HepG2 (cell line): ENCODE data around the gene M1AP. TPM values are rescaled to one million over a fixed set of nuclear protein-coding genes. Genes with fewer than 3 reads are reported as not detected.

Source experiments
- ATAC-seq: fragments of 200-7000 bp; cut with Tn5 transposase; 3 replicates; pipeline ENCODE4 v1.9.1; 2020; ENCODE audit warnings: mild to moderate bottlenecking, moderate library complexity
- BruUV-seq: library from RNA; stranded (reverse); fragments of 400-500 nt; replicated peaks from 2 replicates; lab custom pipeline; 2021; lab: Mats Ljungman, UMichigan
- CTCF ChIA-PET: fragments of 300-600 bp; formaldehyde crosslinking; extraction: SDS; loops from one replicate; lab custom pipeline; 2021; ENCODE audit warnings: low total read pairs, inconsistent platforms, low intra/inter-chr PET ratio; lab: Yijun Ruan, JAX
- POLR2A ChIA-PET: fragments of 350-600 bp; sonication (Branson Sonifier 250); formaldehyde crosslinking; loops from one replicate; lab custom pipeline; 2020; ENCODE audit warnings: antibody characterized with exemption, inconsistent platforms; lab: Yijun Ruan, JAX
- DNase-seq: peaks from one replicate; pipeline ENCODE4 v3.0.0-alpha.2; 2015; ENCODE audit warnings: low spot score
- FAIRE-seq: peaks from 3 replicates; lab custom pipeline; 2011; peaks lifted over from hg19 to GRCh38; lab: Jason Lieb, UNC
- H2AFZ ChIP-seq: one replicate; pipeline ENCODE4 v1.6.1; 2011; ENCODE audit warnings: low read length, inconsistent platforms
- H3K27ac ChIP-seq: fragments of 300-600 bp; 3 replicates; pipeline ENCODE4 v1.8.0; 2011; ENCODE audit warnings: mixed run types, mild to moderate bottlenecking, mixed read lengths, low read length, inconsistent platforms; ENCODE audit not compliant: insufficient read depth; ENCODE audit errors: extremely low read length
- H3K27me3 ChIP-seq, 2 experiments: fragments of 200-600 bp in 1 of 2; 2 replicates in 1 of 2; 3 replicates in 1 of 2; pipeline versions ENCODE4 v1.6.0 to v1.8.0; 2011; ENCODE audit warnings: low read length in 2 of 2, mild to moderate bottlenecking in 2 of 2, moderate library complexity in 2 of 2, inconsistent platforms in 1 of 2; ENCODE audit not compliant: insufficient read depth in 2 of 2, control insufficient read depth in 1 of 2
- H3K36me3 ChIP-seq, 2 experiments: fragments of 200-600 bp in 1 of 2; replicated peaks in 1 of 2; 2 replicates in 1 of 2; 3 replicates in 1 of 2; pipeline versions ENCODE4 v1.5.1 to v1.8.0; 2011; ENCODE audit warnings: low read length in 2 of 2, inconsistent platforms in 1 of 2; ENCODE audit not compliant: insufficient read depth in 2 of 2, control insufficient read depth in 1 of 2
- H3K4me1 ChIP-seq: 2 replicates; pipeline ENCODE4 v1.5.1; 2012; ENCODE audit warnings: low read length, inconsistent platforms; ENCODE audit not compliant: insufficient read depth
- H3K4me2 ChIP-seq: 2 replicates; pipeline ENCODE4 v1.6.0; 2011; ENCODE audit warnings: low read depth, low read length, inconsistent platforms
- H3K4me3 ChIP-seq, 3 experiments: fragments of 200-600 bp in 1 of 3; sonication (generic), shearing (Covaris generic) in 1 of 3; replicated peaks in 1 of 3; 2 replicates each; pipeline ENCODE4 v1.5.1; 2011 to 2016; ENCODE audit warnings: low read length in 3 of 3, inconsistent platforms in 2 of 3, low read depth in 2 of 3, mild to moderate bottlenecking in 2 of 3, control low read depth in 1 of 3, mixed read lengths in 1 of 3; ENCODE audit not compliant: insufficient read depth in 1 of 3
- H3K79me2 ChIP-seq: one replicate; pipeline ENCODE4 v1.6.1; 2011; ENCODE audit warnings: low read length, inconsistent platforms; ENCODE audit not compliant: insufficient read depth
- H3K9ac ChIP-seq: 2 replicates; pipeline ENCODE4 v1.6.0; 2011; ENCODE audit warnings: mild to moderate bottlenecking, low read depth, low read length, inconsistent platforms; ENCODE audit not compliant: insufficient read depth
- H3K9me3 ChIP-seq: 2 replicates; pipeline ENCODE4 v1.5.1; 2012; ENCODE audit warnings: mild to moderate bottlenecking, low read length
- H4K20me1 ChIP-seq: 2 replicates; pipeline ENCODE4 v1.6.0; 2011; ENCODE audit warnings: inconsistent platforms, mild to moderate bottlenecking, low read length, moderate library complexity; ENCODE audit not compliant: insufficient read depth
- BCL6 ChIP-seq: IDR thresholded peaks from 2 replicates; pipeline ENCODE4 v1.6.1; 2016; ENCODE audit warnings: missing genetic modification reagents, missing compliant biosample characterization
- ELF1 ChIP-seq: sonication (generic); formaldehyde crosslinking; IDR thresholded peaks from 2 replicates; pipeline ENCODE4 v1.4.0; 2020; ENCODE audit warnings: missing genetic modification reagents
- FOXA3 ChIP-seq: IDR thresholded peaks from 2 replicates; pipeline ENCODE4 v1.6.1; 2016; ENCODE audit warnings: missing genetic modification reagents, missing compliant biosample characterization
- NAIF1 ChIP-seq: sonication (generic); formaldehyde crosslinking; IDR thresholded peaks from 2 replicates; pipeline ENCODE4 v1.5.0; 2020; ENCODE audit warnings: mild to moderate bottlenecking, missing genetic modification reagents, borderline replicate concordance
- ZNF572 ChIP-seq: sonication (generic); formaldehyde crosslinking; IDR thresholded peaks from 2 replicates; pipeline ENCODE4 v1.5.1; 2020; ENCODE audit warnings: mild to moderate bottlenecking, missing genetic modification reagents
- whole genome bisulfite sequencing: methylation state at CpG from one replicate; pipeline ENCODE4 v1.1.6; 2017; ENCODE audit warnings: low lambda C conversion rate; 5-methylcytosine and 5-hydroxymethylcytosine counted together
- in situ Hi-C: cut with HindIII; loops from 2 replicates; pipeline ENCODE4 v1.10.0; 2017; ENCODE audit warnings: low pct_unique_long_range_greater_than_20kb; ENCODE audit not compliant: extremely low pct_ligation_motif_present
- intact Hi-C: fragments of 100-400 bp; cut with micrococcal nuclease; formaldehyde crosslinking; loops from one replicate; pipeline ENCODE4 v1.10.0; 2022; ENCODE audit not compliant: unreplicated experiment
- polyA plus RNA-seq, 8 experiments: library from polyadenylated mRNA; depleted of rRNA in 3 of 8; stranded (reverse) in 7 of 8; unstranded in 1 of 8; fragments of >200 nt; fragmentation: Illumina TruSeq in 4 of 8; extraction: Trizol in 4 of 8; gene quantifications; 2 replicates each; pipeline versions ENCODE4 v1.2.1 to v1.2.3, GENCODE V29; 2011 to 2016; ENCODE audit warnings: low read depth in 4 of 8, missing spikeins in 1 of 8, mixed read lengths in 1 of 8; ENCODE audit not compliant: insufficient read depth in 1 of 8
- total RNA-seq, 5 experiments: library from RNA; depleted of rRNA; stranded (reverse); fragments of >200 nt; fragmentation: Illumina TruSeq; extraction: Trizol; gene quantifications; 2 replicates each; pipeline ENCODE4 v1.2.3, GENCODE V29; 2016; ENCODE audit warnings: low read depth in 1 of 5
- TF ChIP-seq, protein P1 (sequence below): sonication (generic); formaldehyde crosslinking; IDR thresholded peaks from 2 replicates; pipeline ENCODE4 v1.9.0; 2021; ENCODE audit warnings: mild to moderate bottlenecking, missing genetic modification reagents
- TF ChIP-seq, protein P2 (sequence below): sonication (generic); formaldehyde crosslinking; IDR thresholded peaks from 2 replicates; pipeline ENCODE4 v1.4.0; 2020; ENCODE audit warnings: missing genetic modification reagents, low read depth, mild to moderate bottlenecking, borderline replicate concordance

The M1AP gene
- total and polyA plus RNA-seq, 2 of the 13 experiments (the other 11 are each of a cell fraction or from before 2014, with no cell fraction given): not detected

DNA sequence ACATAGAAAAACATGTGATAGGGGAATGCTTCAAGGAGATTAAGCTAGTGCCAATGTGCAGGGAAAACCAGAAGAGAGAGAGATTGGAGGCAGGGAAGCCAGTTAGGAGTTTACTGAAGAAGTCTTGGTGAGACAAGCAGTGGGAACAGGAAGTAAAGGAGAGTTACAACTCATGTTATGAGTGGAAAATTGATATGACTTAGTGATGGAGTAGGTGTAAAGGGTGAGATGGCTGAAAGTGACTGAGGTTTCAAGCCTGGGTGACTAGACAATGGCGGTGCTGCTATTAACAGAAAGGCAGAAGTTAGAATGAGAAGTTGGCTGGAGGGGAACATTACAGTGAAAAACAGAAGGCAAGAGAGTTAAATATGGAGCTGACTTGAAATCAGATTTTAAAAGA lies 77.1 kb downstream of the M1AP start:
- BruUV-seq: no TSS peak
- no peak overlapping the region for H3K4me2 ChIP-seq
- H3K4me3 ChIP-seq: no peak overlapping the region
- H2AFZ ChIP-seq: no peak overlapping the region
- H3K9ac ChIP-seq: no peak overlapping the region
- no peaks in the 10 kb centered on the region for H3K79me2 ChIP-seq
- WGBS: 34% methylated on average over 1 of the region's 1 CpG
- TF ChIP-seq ELF1 (no peak), FOXA3 (CRISPR knock-in tag) (no peak), NAIF1 (CRISPR knock-in tag) (no peak), BCL6 (CRISPR knock-in tag) (no peak), ZNF572 (CRISPR knock-in tag) (no peak)
- TF ChIP-seq, protein P1, sequence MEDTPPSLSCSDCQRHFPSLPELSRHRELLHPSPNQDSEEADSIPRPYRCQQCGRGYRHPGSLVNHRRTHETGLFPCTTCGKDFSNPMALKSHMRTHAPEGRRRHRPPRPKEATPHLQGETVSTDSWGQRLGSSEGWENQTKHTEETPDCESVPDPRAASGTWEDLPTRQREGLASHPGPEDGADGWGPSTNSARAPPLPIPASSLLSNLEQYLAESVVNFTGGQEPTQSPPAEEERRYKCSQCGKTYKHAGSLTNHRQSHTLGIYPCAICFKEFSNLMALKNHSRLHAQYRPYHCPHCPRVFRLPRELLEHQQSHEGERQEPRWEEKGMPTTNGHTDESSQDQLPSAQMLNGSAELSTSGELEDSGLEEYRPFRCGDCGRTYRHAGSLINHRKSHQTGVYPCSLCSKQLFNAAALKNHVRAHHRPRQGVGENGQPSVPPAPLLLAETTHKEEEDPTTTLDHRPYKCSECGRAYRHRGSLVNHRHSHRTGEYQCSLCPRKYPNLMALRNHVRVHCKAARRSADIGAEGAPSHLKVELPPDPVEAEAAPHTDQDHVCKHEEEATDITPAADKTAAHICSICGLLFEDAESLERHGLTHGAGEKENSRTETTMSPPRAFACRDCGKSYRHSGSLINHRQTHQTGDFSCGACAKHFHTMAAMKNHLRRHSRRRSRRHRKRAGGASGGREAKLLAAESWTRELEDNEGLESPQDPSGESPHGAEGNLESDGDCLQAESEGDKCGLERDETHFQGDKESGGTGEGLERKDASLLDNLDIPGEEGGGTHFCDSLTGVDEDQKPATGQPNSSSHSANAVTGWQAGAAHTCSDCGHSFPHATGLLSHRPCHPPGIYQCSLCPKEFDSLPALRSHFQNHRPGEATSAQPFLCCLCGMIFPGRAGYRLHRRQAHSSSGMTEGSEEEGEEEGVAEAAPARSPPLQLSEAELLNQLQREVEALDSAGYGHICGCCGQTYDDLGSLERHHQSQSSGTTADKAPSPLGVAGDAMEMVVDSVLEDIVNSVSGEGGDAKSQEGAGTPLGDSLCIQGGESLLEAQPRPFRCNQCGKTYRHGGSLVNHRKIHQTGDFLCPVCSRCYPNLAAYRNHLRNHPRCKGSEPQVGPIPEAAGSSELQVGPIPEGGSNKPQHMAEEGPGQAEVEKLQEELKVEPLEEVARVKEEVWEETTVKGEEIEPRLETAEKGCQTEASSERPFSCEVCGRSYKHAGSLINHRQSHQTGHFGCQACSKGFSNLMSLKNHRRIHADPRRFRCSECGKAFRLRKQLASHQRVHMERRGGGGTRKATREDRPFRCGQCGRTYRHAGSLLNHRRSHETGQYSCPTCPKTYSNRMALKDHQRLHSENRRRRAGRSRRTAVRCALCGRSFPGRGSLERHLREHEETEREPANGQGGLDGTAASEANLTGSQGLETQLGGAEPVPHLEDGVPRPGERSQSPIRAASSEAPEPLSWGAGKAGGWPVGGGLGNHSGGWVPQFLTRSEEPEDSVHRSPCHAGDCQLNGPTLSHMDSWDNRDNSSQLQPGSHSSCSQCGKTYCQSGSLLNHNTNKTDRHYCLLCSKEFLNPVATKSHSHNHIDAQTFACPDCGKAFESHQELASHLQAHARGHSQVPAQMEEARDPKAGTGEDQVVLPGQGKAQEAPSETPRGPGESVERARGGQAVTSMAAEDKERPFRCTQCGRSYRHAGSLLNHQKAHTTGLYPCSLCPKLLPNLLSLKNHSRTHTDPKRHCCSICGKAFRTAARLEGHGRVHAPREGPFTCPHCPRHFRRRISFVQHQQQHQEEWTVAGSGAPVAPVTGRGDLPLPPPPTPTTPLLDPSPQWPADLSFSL (CRISPR knock-in tag): no peak
- TF ChIP-seq, protein P2, sequence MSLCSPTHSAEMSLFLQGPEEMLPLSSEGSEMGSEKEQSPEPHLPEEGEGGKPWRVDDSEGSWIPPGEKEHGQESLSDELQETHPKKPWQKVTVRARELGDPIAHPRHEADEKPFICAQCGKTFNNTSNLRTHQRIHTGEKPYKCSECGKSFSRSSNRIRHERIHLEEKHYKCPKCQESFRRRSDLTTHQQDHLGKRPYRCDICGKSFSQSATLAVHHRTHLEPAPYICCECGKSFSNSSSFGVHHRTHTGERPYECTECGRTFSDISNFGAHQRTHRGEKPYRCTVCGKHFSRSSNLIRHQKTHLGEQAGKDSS (CRISPR knock-in tag): no peak
- ATAC-seq: no peak
- no peaks in the 10 kb centered on the region for H3K9me3 ChIP-seq
- H3K27ac ChIP-seq: no peak overlapping the region
- no peak for DNase-seq
- ChIA-PET CTCF (no interaction called here), POLR2A (no interaction called here)
- in situ Hi-C loops (no loop called here), intact Hi-C loops (no loop called here)
- no peak for FAIRE-seq
- H3K27me3 ChIP-seq: peaks cover 0 to 40% of the 10 kb centered on the region in 2 experiments; a peak in 4 of 5 replicates
- H3K36me3 ChIP-seq: no peaks in the 10 kb centered on the region
- peaks cover 12% of the 10 kb centered on the region for H3K4me1 ChIP-seq
- H4K20me1 ChIP-seq: no peaks in the 10 kb centered on the region
